Epithelial cell of esophagus (primary cell): ENCODE data around the gene HK1.
"Not testable (repeated sequence)": the region's sequence is repeated elsewhere in the genome, so short reads cannot be mapped to it uniquely, and the experiment has no call there.

ENCODE experiments used
- DNase-seq: peaks from one replicate; pipeline ENCODE4 v3.0.0; 2010; ENCODE audit warnings: low read depth
- H3K4me3 ChIP-seq: 2 replicates; pipeline ENCODE4 v1.5.1; 2011; ENCODE audit warnings: mild to moderate bottlenecking, low read length, control low read depth
- TF ChIP-seq, protein P1 (sequence below): IDR thresholded peaks from 2 replicates; pipeline ENCODE4 v1.5.1; 2011; ENCODE audit warnings: low read depth, mild to moderate bottlenecking, low read length, control low read depth, inconsistent platforms; ENCODE audit not compliant: insufficient read depth; ENCODE audit errors: missing control alignments

Gene HK1

DNA sequence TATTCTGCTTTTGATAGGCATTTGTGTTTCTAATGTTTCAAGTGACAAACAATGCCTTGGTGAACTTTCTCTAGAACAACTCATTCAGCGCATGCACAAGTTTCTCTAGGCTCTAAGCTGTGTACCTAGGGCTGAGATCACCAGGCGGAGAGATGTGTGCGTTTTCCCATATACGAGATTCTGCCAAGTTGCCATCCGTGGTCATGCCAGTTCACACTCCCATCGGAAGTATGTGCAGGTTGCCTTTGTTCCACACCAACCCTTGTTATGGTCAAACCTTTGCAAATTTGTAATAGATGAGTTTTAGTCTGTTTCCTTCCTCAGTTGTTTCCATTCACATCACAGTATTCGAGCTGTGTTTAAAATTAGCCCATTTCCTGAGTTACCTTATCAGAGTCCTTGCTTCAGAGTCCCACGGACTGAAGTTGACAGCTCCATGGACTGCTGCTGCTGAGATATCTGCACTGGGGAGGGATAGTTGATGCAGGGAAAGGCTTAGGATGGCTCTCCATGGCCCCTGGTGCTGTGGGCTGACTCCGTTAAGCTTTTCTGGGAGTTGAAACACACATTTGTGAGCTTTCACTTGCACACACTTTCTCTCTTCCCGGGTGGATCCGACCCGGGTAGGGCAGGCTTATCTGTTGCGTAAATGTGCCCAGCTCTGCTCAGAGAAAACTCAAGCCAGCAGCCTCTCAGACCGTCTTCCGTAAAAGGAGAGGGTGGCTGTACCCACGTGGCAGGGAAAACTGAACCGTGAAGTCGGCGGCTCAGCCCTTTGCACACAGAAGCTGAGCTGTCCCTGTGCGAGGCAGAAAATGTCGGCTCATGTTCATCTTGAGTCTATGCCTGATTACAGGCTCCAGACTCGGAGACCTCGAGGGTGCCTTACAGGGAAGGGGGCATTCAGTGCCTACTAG is 49.4 kb downstream of the HK1 start:
- DNase-seq = peak; percentile 85
- peak overlapping the region; percentile 11 for H3K4me3 ChIP-seq
- TF ChIP-seq, protein P1, sequence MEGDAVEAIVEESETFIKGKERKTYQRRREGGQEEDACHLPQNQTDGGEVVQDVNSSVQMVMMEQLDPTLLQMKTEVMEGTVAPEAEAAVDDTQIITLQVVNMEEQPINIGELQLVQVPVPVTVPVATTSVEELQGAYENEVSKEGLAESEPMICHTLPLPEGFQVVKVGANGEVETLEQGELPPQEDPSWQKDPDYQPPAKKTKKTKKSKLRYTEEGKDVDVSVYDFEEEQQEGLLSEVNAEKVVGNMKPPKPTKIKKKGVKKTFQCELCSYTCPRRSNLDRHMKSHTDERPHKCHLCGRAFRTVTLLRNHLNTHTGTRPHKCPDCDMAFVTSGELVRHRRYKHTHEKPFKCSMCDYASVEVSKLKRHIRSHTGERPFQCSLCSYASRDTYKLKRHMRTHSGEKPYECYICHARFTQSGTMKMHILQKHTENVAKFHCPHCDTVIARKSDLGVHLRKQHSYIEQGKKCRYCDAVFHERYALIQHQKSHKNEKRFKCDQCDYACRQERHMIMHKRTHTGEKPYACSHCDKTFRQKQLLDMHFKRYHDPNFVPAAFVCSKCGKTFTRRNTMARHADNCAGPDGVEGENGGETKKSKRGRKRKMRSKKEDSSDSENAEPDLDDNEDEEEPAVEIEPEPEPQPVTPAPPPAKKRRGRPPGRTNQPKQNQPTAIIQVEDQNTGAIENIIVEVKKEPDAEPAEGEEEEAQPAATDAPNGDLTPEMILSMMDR = no peak

DNA sequence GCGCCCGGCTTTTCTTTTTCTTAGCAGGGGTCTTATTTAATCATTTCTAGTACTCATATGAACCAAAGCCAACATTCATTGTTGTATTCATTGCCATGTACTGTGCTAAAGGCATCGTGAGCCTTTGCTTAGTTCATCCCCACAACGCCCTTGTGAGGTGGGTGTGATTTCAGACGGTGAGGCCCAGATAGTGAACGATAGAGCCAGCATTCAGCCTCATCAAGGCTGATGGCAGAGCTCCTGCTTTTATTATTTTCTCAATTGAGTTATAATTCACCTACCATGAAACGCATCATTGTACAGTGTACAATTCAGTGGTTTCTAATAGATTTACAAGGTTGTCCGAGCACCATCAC is 50.1 kb downstream of the HK1 start:
- DNase-seq = no peak
- TF ChIP-seq, protein P1 = no peak
- peak overlapping the region; percentile 4 for H3K4me3 ChIP-seq

DNA sequence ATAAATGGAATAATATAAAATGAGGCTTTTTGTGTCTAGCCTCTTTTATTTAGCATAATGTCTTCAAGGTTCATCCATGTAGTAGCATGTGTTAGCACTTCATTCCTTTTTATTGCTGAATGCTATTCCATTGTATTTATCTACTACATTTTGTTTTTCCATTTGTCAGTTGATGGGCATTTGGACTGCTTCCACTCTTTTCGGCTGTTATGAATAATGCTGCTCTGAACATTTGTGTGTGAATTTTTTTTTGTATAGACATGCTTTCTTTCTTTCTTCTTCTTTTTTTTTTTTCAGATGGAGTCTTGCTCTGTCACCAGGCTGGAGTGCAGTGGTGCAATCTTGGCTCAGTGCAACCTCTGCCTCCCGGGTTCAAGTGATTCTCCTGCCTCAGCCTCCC is 50.6 kb downstream of the HK1 start:
- H3K4me3 ChIP-seq, DNase-seq: not testable (repeated sequence)

DNA sequence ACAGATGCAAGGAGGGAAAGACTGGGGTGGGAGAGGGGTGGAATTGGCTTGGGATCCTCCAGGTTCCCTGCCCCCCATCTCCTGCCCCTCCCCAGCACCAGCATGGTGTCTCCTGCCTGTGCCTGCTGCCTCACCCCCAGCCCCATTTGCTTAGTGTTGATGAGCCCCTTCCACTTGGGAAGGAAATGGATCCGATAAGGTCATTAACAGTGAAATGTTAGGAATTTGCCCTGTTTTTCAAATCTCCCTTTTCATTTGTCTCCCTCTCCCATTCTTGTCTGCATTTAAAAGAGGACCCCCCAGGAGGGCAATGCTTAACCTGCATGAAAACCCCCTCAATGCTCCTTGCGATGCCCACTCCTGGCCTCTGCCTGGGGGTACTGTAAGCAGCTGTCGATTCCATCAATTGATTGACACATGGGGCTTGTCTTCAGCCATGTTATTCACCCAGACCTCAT is 51.5 kb downstream of the HK1 start:
- TF ChIP-seq, protein P1 = no peak
- H3K4me3 ChIP-seq = no peak overlapping the region
- no peak for DNase-seq

DNA sequence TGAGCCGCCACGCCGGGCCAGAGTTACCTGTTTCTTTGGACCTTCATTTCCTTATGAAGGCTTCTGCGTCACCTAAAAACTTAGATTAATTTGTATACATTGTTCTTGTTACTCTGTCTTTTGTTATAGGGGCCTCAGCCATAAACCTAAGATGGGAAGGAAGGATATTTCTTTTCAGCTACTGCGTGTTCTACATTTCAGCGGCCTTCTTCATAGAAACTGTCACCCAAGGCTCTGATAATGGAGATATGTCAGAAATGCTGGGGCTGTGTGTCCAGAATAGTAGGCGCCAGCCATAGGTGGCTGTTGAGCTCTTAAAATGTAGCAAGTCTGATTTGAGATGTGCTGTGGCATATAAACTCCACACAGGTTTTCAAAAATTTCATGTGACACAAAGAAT is 52.9 kb downstream of the HK1 start:
- TF ChIP-seq, protein P1 = no peak
- no peak for DNase-seq
- no peak overlapping the region for H3K4me3 ChIP-seq

DNA sequence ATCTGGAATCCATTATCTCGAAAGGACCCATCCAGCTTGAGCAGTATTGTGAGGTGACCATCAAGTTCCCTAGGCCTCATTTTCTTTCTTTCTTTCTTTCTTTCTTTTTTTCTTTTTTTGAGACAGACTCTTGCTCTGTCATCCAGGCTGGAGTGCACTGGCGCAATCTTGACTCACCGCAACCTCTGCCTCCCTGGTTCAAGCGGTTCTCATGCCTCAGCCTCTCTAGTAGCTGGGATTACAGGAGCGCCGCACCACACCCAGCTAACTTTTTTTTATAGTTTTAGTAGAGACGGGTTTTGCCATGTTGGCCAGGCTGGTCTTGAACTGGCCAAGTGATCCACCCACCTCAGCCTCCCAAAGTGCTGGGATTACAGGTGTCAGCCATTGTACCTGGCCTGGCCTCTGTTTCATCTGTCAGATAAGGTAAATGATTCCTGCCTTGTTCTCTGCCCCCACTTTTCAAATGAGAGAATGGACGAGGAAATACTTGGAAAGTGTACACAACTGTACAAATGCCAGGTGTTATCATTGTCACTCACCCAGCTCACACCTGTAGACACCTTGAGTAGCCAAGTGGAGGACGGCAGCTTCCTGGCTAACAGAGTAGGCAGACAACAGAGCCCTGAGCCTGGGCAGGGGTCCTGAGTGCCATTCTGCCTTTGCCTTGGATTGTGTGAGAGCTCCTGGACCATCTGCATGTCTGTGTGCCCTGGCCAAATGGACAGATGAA is 54.1 kb downstream of the HK1 start:
- DNase-seq = peak; percentile 84
- no peak overlapping the region for H3K4me3 ChIP-seq
- TF ChIP-seq, protein P1 = no peak

DNA sequence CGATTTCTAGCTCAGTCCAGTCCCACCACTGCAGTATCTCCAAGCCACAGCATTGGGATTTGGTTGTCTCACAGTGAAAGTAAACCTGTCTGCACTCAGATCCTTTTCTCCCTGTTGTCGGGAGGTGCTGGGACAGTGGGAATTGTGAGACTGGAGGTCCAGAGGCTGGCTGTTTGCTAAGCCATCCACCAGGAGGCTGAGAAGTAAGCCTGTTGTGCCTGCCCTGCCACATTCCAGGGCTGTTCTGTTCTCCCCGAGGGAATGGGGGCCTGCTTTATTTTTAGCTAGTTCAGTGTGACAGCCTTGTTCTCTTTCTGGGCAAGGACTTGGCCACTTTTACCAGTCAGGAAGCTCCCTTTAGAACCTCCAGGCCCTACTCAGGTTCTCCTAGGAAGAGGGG is 54.9 kb downstream of the HK1 start:
- no peak overlapping the region for H3K4me3 ChIP-seq
- TF ChIP-seq, protein P1 = peak; percentile 75
- peak; percentile 91 for DNase-seq

DNA sequence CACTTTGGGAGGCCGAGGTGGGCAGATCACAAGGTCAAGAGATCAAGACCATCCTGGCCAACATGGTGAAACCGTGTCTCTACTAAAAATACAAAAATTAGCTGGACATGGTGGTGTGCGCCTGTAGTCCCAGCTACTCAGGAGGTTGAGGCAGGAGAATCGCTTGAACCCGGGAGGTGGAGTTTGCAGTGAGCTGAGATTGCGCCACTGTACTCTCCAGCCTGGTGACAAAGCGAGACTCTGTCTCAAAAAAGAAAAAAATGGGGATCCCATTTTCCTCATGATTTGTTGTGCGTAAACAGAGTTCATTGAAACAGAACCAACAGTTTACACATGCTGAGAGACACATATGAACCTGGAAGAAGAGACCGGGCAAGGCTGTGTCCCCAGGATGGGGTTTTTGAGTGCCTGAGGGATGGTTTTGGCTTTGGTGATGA is 55.6 kb downstream of the HK1 start:
- not testable (repeated sequence) for H3K4me3 ChIP-seq

More for the DNA sequence above, 55.6 kb downstream of the HK1 start:
- not testable (repeated sequence) for DNase-seq
